Lower leg skin (tissue), 4 donors: ENCODE results near the gene OVOL3. TPM values are rescaled to one million over a fixed set of nuclear protein-coding genes. Genes with fewer than 3 reads are reported as not detected.
"Not testable (repeated sequence)": the region's sequence is repeated elsewhere in the genome, so short reads cannot be mapped to it uniquely, and the experiment has no call there.

Source experiments
- DNase-seq, 2 donors: peaks; one replicate each; pipeline ENCODE4 v3.0.0-alpha.2; 2019; ENCODE audit warnings: low spot score in 2 of 2
- H3K4me3 ChIP-seq: fragments of 200-600 bp; sonication (generic); 2 replicates; pipeline ENCODE4 v1.5.1; 2017; ENCODE audit warnings: mild to moderate bottlenecking, low read depth; ENCODE audit not compliant: poor library complexity, severe bottlenecking
- CTCF ChIP-seq, 3 donors: fragments of 450-650 bp; IDR thresholded peaks; one replicate each; pipeline ENCODE4 v1.5.1; 2016; ENCODE audit warnings: antibody characterized with exemption in 3 of 3, mild to moderate bottlenecking in 3 of 3, moderate library complexity in 2 of 3
- POLR2A ChIP-seq, 2 donors: fragments of 450-650 bp; IDR thresholded peaks; one replicate each; pipeline ENCODE4 v1.6.1; 2016 to 2017; ENCODE audit warnings: antibody characterized with exemption in 2 of 2, mild to moderate bottlenecking in 1 of 2, moderate library complexity in 1 of 2
- WGBS, 2 donors: methylation state at CpG; one replicate each; pipeline ENCODE4 v1.1.5; 2018; 5-methylcytosine and 5-hydroxymethylcytosine counted together
- intact Hi-C: fragments of 100-400 bp; cut with DNase I; formaldehyde crosslinking; loops from one replicate; pipeline ENCODE4 v1.15.0; 2023; ENCODE audit warnings: low total_unique reads
- total RNA-seq, 4 donors: library from RNA; depleted of rRNA; stranded (reverse); fragments of >200 nt; gene quantifications; one replicate each; pipeline ENCODE4 v1.1.0, GENCODE V29; 2016

OVOL3 gene
- not detected for total RNA-seq

GRCh38 chr19:36110487-36111199 lies at the start of gene OVOL3:
Gene OVOL3, plus strand, starts transcription at chr19:36111143. Its CDS starts 60 bp downstream, at chr19:36111203.
- DNase-seq: no peak
- WGBS, 2 donors: 20% methylated on average over 1 of the region's 1 CpG; no CpG with 5 or more reads in 1 of the 2 donors
- H3K4me3 ChIP-seq: no peak within 1 kb of the TSS
- intact Hi-C loops: no loop called here
- no peak for TF ChIP-seq CTCF (IDR thresholded peaks at IDR 0.05)
- no peak for TF ChIP-seq POLR2A (IDR thresholded peaks at IDR 0.05)

DNA sequence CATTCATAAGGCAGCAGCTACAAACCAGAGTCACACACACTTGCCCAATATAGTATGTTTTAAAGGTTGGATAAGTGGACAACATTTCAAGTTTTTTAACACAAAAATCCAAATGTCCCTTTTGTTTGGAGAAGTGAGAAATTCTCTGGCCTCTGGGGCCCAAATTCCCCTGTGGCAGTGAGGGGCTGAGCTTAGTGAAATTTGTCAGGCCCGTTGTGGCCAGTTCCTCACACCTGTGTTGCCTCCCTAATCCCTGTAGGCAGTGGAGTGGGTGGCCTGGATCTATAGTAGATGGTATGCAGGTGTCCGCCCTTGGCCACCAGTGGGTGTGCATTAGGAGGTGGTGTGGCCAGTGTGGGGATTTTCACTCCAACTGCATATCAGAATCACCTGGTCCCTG lies 49.6 kb upstream of the OVOL3 start:
- no peak for TF ChIP-seq CTCF (IDR thresholded peaks at IDR 0.05)
- no peak for TF ChIP-seq POLR2A (IDR thresholded peaks at IDR 0.05)
- no peak overlapping the region for H3K4me3 ChIP-seq
- WGBS, 2 donors: 79 to 100% methylated on average over 2 of the region's 2 CpGs
- intact Hi-C loops: no loop called here
- DNase-seq: no peak

- intact Hi-C loops: no loop called here
- WGBS, 2 donors: 93 to 95% methylated on average over 8 of the region's 8 CpGs
- DNase-seq: no peak
- H3K4me3 ChIP-seq: no peak overlapping the region
- TF ChIP-seq POLR2A (IDR thresholded peaks at IDR 0.05) (no peak), CTCF (IDR thresholded peaks at IDR 0.05) (no peak)
Measured at GRCh38 chr19:36064826-36065225, 46.1 kb upstream of the OVOL3 start.

GRCh38 chr19:36067681-36068080 lies 43.3 kb upstream of the OVOL3 start:
- H3K4me3 ChIP-seq: no peak overlapping the region
- TF ChIP-seq CTCF (IDR thresholded peaks at IDR 0.05) (no peak), POLR2A (IDR thresholded peaks at IDR 0.05) (no peak)
- DNase-seq: no peak
- WGBS, 2 donors: 97% methylated on average over 11 of the region's 11 CpGs
- intact Hi-C loops: no loop called here

DNA sequence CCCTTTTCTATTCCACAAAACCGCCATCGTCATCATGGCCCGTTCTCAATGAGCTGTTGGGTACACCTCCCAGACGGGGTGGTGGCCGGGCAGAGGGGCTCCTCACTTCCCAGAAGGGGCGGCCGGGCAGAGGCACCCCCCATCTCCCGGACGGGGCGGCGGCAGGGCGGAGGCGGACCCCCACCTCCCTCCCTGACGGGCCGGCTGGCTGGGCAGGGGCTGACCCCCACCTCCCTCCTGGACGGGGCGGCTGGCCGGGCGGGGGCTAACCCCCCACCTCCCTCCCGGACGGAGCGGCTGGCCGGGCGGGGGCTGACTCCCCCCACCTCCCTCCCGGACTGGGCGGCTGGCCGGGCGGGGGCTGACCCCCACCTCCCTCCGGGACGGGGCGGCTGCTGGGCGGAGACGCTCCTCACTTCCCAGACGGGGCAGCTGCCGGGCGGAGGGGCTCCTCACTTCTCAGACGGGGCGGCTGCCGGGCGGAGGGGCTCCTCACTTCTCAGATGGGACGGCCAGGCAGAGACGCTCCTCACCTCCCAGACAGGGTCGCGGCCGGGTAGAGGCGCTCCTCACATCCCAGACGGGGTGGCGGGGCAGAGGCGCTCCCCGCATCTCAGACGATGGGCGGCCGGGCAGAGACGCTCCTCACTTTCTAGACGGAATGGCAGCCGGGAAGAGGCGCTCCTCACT lies 42.0 kb upstream of the OVOL3 start:
- WGBS, 2 donors: 93% methylated on average over 45 of the region's 57 CpGs; no CpG with 5 or more reads in 1 of the 2 donors
- intact Hi-C loops, DNase-seq, H3K4me3 ChIP-seq: not testable (repeated sequence)

GRCh38 chr19:36072081-36072480 lies 38.9 kb upstream of the OVOL3 start:
- DNase-seq: no peak
- no peak for TF ChIP-seq POLR2A (IDR thresholded peaks at IDR 0.05)
- TF ChIP-seq CTCF (IDR thresholded peaks at IDR 0.05): no peak
- 96 to 98% methylated on average over 8 of the region's 8 CpGs for WGBS, 2 donors
- H3K4me3 ChIP-seq: no peak overlapping the region
- intact Hi-C loops: no loop called here
